ENCODE results near the gene TPK1.

- TF ChIP-seq CTCF (IDR thresholded peaks at IDR 0.05) = no peak
- TF ChIP-seq EZH2phosphoT487 (IDR thresholded peaks at IDR 0.05) = no peak
- no peak for TF ChIP-seq EZH2 (IDR thresholded peaks at IDR 0.05)
Measured at GRCh38 chr7:144594580-144594979, 241.3 kb downstream of the TPK1 start.

Measured in neural progenitor cell (in vitro differentiated cells).